ENCODE data around the gene PRR5L. TPM values are rescaled to one million over a fixed set of nuclear protein-coding genes. Genes with fewer than 3 reads are reported as not detected.

Gene PRR5L
- total and polyA plus RNA-seq, 8 donors: 10.6 to 27.0 (median 17.4) TPM

- no peak for DNase-seq
- Histone ChIP-seq H3K4me1 (peaks cover 0 to 12% of the 10 kb centered on the region in 2 donors), H3K36me3 (no peaks in the 10 kb centered on the region), H3K27ac (no peak overlapping the region), H3K9me3 (no peaks in the 10 kb centered on the region), H3K4me3 (no peak overlapping the region), H3K27me3 (no peaks in the 10 kb centered on the region)
- TF ChIP-seq CTCF (IDR thresholded peaks at IDR 0.05): no peak
- ATAC-seq: no peak
- intact Hi-C loops (cut with DNase I): no loop called here
These were observed 58.3 kb downstream of the PRR5L start for GRCh38 chr11:36354221-36355003.

GRCh38 chr11:36356201-36356600 is 60.1 kb downstream of the PRR5L start:
- Histone ChIP-seq H3K4me1 (peaks cover 0 to 14% of the 10 kb centered on the region in 2 donors), H3K36me3 (no peaks in the 10 kb centered on the region), H3K4me3 (no peak overlapping the region), H3K9me3 (no peaks in the 10 kb centered on the region), H3K27me3 (no peaks in the 10 kb centered on the region), H3K27ac (no peak overlapping the region)
- intact Hi-C loops (cut with DNase I): no loop called here
- ATAC-seq (peak; percentile 73), DNase-seq (no peak)
- no peak for TF ChIP-seq CTCF (IDR thresholded peaks at IDR 0.05)

- Histone ChIP-seq H3K4me1 (peaks cover 0 to 28% of the 10 kb centered on the region in 2 donors), H3K27me3 (peaks cover 0 to 4% of the 10 kb centered on the region in 2 donors), H3K4me3 (no peak overlapping the region), H3K9me3 (no peaks in the 10 kb centered on the region), H3K27ac (no peak overlapping the region), H3K36me3 (no peaks in the 10 kb centered on the region)
- DNase-seq (no peak), ATAC-seq (no peak)
- intact Hi-C loops (cut with DNase I): no loop called here
- TF ChIP-seq CTCF (IDR thresholded peaks at IDR 0.05): no peak
These were observed 61.7 kb downstream of the PRR5L start for GRCh38 chr11:36357831-36358230.

GRCh38 chr11:36358436-36358835 is 62.3 kb downstream of the PRR5L start:
- no peak for TF ChIP-seq CTCF (IDR thresholded peaks at IDR 0.05)
- Histone ChIP-seq H3K4me3 (no peak overlapping the region), H3K4me1 (peaks cover 0 to 34% of the 10 kb centered on the region in 2 donors), H3K9me3 (no peaks in the 10 kb centered on the region), H3K27ac (no peak overlapping the region), H3K27me3 (peaks cover 0 to 4% of the 10 kb centered on the region in 2 donors), H3K36me3 (no peaks in the 10 kb centered on the region)
- no peak for ATAC-seq
- DNase-seq: no peak
- intact Hi-C loops (cut with DNase I): no loop called here

- Histone ChIP-seq H3K9me3 (no peaks in the 10 kb centered on the region), H3K4me3 (no peak overlapping the region), H3K27me3 (peaks cover 0 to 4% of the 10 kb centered on the region in 2 donors), H3K36me3 (no peaks in the 10 kb centered on the region), H3K4me1 (peaks cover 0 to 42% of the 10 kb centered on the region in 2 donors), H3K27ac (no peak overlapping the region)
- intact Hi-C loops (cut with DNase I): no loop called here
- no peak for TF ChIP-seq CTCF (IDR thresholded peaks at IDR 0.05)
- no peak for ATAC-seq
- DNase-seq: no peak
These were observed 64.2 kb downstream of the PRR5L start for GRCh38 chr11:36360318-36360717.
